K562 (cell line): ENCODE data around the gene TJAP1. TPM values are rescaled to one million over a fixed set of nuclear protein-coding genes. Genes with fewer than 3 reads are reported as not detected.

Experiments used
- CBX8 ChIP-seq: fragments of 200-600 bp; sonication (generic); IDR thresholded peaks from 2 replicates; pipeline ENCODE4 v1.6.1; 2012; ENCODE audit warnings: borderline replicate concordance, mixed run types, low read depth, mild to moderate bottlenecking, moderate library complexity, mixed read lengths, low read length, control low read depth, inconsistent platforms; ENCODE audit not compliant: poor library complexity, severe bottlenecking; ENCODE audit errors: extremely low read depth
- DMBX1 ChIP-seq: fragments of 250-450 bp; sonication (Bioruptor Pico); IDR thresholded peaks from 2 replicates; pipeline ENCODE4 v1.8.0; 2022; ENCODE audit warnings: inconsistent platforms, mild to moderate bottlenecking, moderate library complexity, borderline replicate concordance
- JUND ChIP-seq, 2 experiments: IDR thresholded peaks; 2 replicates in 1 of 2; 3 replicates in 1 of 2; pipeline ENCODE4 v1.6.1; 2011; ENCODE audit warnings: borderline replicate concordance in 2 of 2, low read depth in 2 of 2, low read length in 2 of 2, improper control_type of control experiment in 1 of 2, missing biosample characterization in 1 of 2, missing genetic modification characterization in 1 of 2, missing genetic modification reagents in 1 of 2
- KDM5B ChIP-seq: fragments of 200-600 bp; sonication (generic); IDR thresholded peaks from 2 replicates; pipeline ENCODE4 v1.6.1; 2012; ENCODE audit warnings: low read depth, mild to moderate bottlenecking, moderate library complexity, low read length, control low read depth, inconsistent platforms; ENCODE audit not compliant: insufficient replicate concordance
- KLF13 ChIP-seq: fragments of 450-650 bp; IDR thresholded peaks from 2 replicates; pipeline ENCODE4 v1.6.1; 2016; ENCODE audit warnings: missing genetic modification characterization, low read depth, mild to moderate bottlenecking, missing compliant biosample characterization, moderate library complexity, borderline replicate concordance
- MBD2 ChIP-seq: sonication (generic); IDR thresholded peaks from 2 replicates; pipeline ENCODE4 v1.6.1; 2016; ENCODE audit warnings: low read depth, borderline replicate concordance
- MCM5 ChIP-seq: fragments of 450-650 bp; IDR thresholded peaks from 2 replicates; pipeline ENCODE4 v1.6.1; 2016; ENCODE audit warnings: low read depth
- NKRF ChIP-seq: fragments of 450-650 bp; IDR thresholded peaks from 2 replicates; pipeline ENCODE4 v1.6.1; 2016; ENCODE audit warnings: borderline replicate concordance
- OTX1 ChIP-seq: fragments of 450-650 bp; formaldehyde crosslinking; IDR thresholded peaks from 2 replicates; pipeline ENCODE4 v1.4.0; 2022; ENCODE audit warnings: mild to moderate bottlenecking
- SAFB2 ChIP-seq: fragments of 200-400 bp; formaldehyde crosslinking; IDR thresholded peaks from 2 replicates; pipeline ENCODE4 v1.6.1; 2018; ENCODE audit warnings: borderline replicate concordance, low read length, low read depth, moderate library complexity; ENCODE audit not compliant: severe bottlenecking
- SOX6 ChIP-seq: fragments of 450-650 bp; IDR thresholded peaks from 2 replicates; pipeline ENCODE4 v1.6.1; 2014; ENCODE audit warnings: mild to moderate bottlenecking
- TAF7 ChIP-seq: fragments of 450-650 bp; IDR thresholded peaks from 2 replicates; pipeline ENCODE4 v1.6.1; 2016; ENCODE audit warnings: missing genetic modification characterization, missing compliant biosample characterization
- TEAD4 ChIP-seq, 2 experiments: sonication (generic) in 1 of 2; formaldehyde crosslinking in 1 of 2; IDR thresholded peaks; 2 replicates each; pipeline versions ENCODE4 v1.6.1 to v1.8.0; 2012 to 2022; ENCODE audit warnings: borderline replicate concordance in 1 of 2, inconsistent platforms in 1 of 2, low read length in 1 of 2, mild to moderate bottlenecking in 1 of 2, missing genetic modification reagents in 1 of 2
- ZBTB12 ChIP-seq: fragments of 250-450 bp; sonication (Bioruptor Pico); IDR thresholded peaks from 2 replicates; pipeline ENCODE4 v1.4.0; 2020
- polyA plus RNA-seq, 8 experiments: library from polyadenylated mRNA; depleted of rRNA in 4 of 8; stranded (reverse) in 5 of 8; unstranded in 3 of 8; fragments of >200 nt; fragmentation: Nextera tagmentation in 2 of 8; fragmentation: Illumina TruSeq in 1 of 8; extraction: Ambion mirVana in 2 of 8; extraction: Trizol in 1 of 8; gene quantifications; 2 replicates each; pipeline versions ENCODE4 v1.2.1 to v1.2.3, GENCODE V29; 2011 to 2014; ENCODE audit warnings: inconsistent platforms in 1 of 8, missing spikeins in 1 of 8
- total RNA-seq, 7 experiments: library from RNA; depleted of rRNA in 6 of 7; stranded (reverse); fragments of >200 nt in 6 of 7; fragmentation: Illumina TruSeq in 2 of 7; extraction: Trizol in 2 of 7; gene quantifications; 2 replicates each; pipeline versions ENCODE4 v1.2.1 to v1.2.3, GENCODE V29; 2011 to 2021; ENCODE audit warnings: low replicate concordance in 1 of 7
- TF ChIP-seq, protein P1 (sequence below): sonication (generic); formaldehyde crosslinking; IDR thresholded peaks from 2 replicates; pipeline ENCODE4 v1.8.0; 2023; ENCODE audit warnings: missing genetic modification reagents, mild to moderate bottlenecking, borderline replicate concordance

TJAP1 gene
- total and polyA plus RNA-seq, 9 of the 15 experiments (the other 6 are each of a cell fraction or from before 2014, with no cell fraction given) = 0.06 to 35.8 (median 16.2) TPM

DNA sequence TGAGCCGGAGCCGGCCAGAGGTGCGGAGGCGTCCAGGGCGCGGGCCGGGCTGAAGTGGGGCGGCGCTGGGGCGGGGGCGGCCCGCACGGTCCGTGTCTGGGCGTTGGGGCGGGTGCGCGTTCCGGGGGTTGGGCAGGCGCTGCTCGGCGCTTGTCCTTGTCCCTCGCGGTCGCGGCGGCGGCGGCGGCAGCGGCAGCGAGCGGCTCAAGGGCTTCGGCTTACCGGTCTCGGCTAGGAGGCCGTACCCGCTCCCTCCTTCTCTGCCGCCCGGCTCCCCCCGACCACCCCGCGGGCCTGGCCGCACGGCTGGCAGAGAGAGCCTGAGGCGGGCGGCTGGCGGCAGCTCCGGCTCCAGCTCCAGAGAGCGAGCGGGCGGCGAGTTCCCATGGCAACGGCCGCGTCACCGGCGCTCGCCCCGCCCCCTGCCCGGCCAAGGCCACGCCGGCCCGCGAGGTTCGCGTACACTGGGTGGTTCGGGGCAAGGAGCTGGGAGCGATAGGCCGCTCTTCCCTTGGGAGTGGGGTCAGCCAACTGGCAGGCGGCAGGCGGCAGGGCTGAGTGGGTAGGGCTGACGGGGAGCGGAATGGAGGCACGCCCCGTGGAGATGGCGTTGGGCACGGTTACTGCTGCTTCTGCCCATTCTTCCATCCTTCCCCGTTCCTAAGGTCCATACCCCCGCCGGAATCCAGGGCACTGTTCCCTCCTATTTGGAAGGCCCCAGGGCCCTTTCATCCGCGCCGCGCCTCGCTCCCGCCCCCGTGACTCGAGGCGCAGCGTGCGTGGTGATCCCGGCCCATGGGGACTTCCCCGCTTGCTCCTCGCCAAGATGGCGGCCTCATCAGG is 32.8 kb downstream of the TJAP1 start, which contains the start of gene LRRC73 (continued):
- TF ChIP-seq ZBTB12 (peak; percentile 67; the same call in 1 of the 2 replicates), KLF13 (tag) (peak; percentile 63; the same call in 1 of the 2 replicates), MBD2 (peak; percentile 54; the same call in 1 of the 2 replicates), JUND (IDR thresholded peaks at IDR 0.05; ENCODE audit: borderline replicate concordance, low read depth, low read length) (no peak), JUND (tag; IDR thresholded peaks at IDR 0.05; ENCODE audit: borderline replicate concordance, low read depth, low read length) (no peak), SAFB2 (no peak), NKRF (peak; percentile 59; the same call in 1 of the 2 replicates), KDM5B (peak; percentile 28), OTX1 (no peak), TAF7 (no peak), CBX8 (no peak), SOX6 (0 out of 2 replicates have a peak, but pooled peaks have one; percentile 16), DMBX1 (CRISPR knock-in tag) (no peak), MCM5 (no peak), TEAD4 (IDR thresholded peaks at IDR 0.05; ENCODE audit: low read length) (0 out of 2 replicates have a peak, but pooled peaks have one; percentile 4), TEAD4 (CRISPR knock-in tag; IDR thresholded peaks at IDR 0.05; ENCODE audit: borderline replicate concordance) (no peak)
- TF ChIP-seq, protein P1, sequence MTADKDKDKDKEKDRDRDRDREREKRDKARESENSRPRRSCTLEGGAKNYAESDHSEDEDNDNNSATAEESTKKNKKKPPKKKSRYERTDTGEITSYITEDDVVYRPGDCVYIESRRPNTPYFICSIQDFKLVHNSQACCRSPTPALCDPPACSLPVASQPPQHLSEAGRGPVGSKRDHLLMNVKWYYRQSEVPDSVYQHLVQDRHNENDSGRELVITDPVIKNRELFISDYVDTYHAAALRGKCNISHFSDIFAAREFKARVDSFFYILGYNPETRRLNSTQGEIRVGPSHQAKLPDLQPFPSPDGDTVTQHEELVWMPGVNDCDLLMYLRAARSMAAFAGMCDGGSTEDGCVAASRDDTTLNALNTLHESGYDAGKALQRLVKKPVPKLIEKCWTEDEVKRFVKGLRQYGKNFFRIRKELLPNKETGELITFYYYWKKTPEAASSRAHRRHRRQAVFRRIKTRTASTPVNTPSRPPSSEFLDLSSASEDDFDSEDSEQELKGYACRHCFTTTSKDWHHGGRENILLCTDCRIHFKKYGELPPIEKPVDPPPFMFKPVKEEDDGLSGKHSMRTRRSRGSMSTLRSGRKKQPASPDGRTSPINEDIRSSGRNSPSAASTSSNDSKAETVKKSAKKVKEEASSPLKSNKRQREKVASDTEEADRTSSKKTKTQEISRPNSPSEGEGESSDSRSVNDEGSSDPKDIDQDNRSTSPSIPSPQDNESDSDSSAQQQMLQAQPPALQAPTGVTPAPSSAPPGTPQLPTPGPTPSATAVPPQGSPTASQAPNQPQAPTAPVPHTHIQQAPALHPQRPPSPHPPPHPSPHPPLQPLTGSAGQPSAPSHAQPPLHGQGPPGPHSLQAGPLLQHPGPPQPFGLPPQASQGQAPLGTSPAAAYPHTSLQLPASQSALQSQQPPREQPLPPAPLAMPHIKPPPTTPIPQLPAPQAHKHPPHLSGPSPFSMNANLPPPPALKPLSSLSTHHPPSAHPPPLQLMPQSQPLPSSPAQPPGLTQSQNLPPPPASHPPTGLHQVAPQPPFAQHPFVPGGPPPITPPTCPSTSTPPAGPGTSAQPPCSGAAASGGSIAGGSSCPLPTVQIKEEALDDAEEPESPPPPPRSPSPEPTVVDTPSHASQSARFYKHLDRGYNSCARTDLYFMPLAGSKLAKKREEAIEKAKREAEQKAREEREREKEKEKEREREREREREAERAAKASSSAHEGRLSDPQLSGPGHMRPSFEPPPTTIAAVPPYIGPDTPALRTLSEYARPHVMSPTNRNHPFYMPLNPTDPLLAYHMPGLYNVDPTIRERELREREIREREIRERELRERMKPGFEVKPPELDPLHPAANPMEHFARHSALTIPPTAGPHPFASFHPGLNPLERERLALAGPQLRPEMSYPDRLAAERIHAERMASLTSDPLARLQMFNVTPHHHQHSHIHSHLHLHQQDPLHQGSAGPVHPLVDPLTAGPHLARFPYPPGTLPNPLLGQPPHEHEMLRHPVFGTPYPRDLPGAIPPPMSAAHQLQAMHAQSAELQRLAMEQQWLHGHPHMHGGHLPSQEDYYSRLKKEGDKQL (CRISPR knock-in tag) = no peak
